ENCODE data around the gene CEP112.

DNA sequence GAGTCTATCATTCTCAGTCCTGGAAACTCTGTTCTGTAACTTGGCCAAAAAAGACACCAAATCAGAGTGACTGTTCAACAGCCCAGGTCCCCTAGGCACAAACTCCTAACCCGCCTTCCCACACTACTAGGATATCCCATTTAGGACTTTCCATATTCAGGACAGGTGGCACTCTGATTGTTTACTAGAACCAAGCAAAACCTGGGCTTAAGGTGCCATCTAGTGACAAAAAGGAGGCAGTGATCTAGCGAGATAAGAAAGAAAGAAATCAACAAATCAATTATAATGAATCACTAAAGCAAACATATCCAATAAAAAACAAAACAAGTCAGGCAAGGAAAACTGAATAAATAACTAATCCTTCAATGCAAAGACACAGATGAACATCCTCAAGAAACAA is 203.9 kb downstream of the CEP112 start:
- TF ChIP-seq, protein P1, sequence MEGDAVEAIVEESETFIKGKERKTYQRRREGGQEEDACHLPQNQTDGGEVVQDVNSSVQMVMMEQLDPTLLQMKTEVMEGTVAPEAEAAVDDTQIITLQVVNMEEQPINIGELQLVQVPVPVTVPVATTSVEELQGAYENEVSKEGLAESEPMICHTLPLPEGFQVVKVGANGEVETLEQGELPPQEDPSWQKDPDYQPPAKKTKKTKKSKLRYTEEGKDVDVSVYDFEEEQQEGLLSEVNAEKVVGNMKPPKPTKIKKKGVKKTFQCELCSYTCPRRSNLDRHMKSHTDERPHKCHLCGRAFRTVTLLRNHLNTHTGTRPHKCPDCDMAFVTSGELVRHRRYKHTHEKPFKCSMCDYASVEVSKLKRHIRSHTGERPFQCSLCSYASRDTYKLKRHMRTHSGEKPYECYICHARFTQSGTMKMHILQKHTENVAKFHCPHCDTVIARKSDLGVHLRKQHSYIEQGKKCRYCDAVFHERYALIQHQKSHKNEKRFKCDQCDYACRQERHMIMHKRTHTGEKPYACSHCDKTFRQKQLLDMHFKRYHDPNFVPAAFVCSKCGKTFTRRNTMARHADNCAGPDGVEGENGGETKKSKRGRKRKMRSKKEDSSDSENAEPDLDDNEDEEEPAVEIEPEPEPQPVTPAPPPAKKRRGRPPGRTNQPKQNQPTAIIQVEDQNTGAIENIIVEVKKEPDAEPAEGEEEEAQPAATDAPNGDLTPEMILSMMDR (IDR thresholded peaks at IDR 0.05; ENCODE audit: low read depth, low read length) = peak; percentile 44
- TF ChIP-seq MYC (IDR thresholded peaks at IDR 0.05; ENCODE audit: low read depth, low read length) = no peak

Data from NB4 (cell line).